ENCODE results near the gene ZMYND10.

DNA sequence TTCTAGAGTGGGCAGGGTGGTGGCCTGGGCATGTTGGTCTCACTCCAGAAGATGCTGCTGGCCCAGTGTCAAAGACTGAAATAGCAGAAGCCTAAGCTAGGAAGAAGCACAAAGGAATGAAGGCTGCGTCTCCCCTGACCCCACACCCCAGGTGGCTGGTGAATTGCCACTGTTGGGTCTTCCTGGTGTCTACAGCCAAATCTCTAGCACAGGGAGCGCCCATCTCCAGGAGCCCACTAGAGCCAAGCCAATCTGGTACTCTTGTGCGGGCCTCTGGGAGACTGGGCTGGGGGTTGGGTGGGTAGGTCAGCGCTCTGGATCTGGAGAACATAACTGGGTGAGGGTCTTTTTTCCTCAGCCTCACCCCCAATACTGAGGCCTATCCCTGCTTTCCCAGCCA, 18.4 kb downstream of the ZMYND10 start:
- TF ChIP-seq, protein P1, sequence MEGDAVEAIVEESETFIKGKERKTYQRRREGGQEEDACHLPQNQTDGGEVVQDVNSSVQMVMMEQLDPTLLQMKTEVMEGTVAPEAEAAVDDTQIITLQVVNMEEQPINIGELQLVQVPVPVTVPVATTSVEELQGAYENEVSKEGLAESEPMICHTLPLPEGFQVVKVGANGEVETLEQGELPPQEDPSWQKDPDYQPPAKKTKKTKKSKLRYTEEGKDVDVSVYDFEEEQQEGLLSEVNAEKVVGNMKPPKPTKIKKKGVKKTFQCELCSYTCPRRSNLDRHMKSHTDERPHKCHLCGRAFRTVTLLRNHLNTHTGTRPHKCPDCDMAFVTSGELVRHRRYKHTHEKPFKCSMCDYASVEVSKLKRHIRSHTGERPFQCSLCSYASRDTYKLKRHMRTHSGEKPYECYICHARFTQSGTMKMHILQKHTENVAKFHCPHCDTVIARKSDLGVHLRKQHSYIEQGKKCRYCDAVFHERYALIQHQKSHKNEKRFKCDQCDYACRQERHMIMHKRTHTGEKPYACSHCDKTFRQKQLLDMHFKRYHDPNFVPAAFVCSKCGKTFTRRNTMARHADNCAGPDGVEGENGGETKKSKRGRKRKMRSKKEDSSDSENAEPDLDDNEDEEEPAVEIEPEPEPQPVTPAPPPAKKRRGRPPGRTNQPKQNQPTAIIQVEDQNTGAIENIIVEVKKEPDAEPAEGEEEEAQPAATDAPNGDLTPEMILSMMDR (optimal IDR thresholded peaks at IDR 0.05 in 1 of 3, IDR thresholded peaks at IDR 0.05 in 1 of 3, conservative IDR thresholded peaks at IDR 0.05 in 1 of 3; ENCODE audit: extremely low read depth in 1 of 3, insufficient read depth in 2 of 3, low read length in 3 of 3) = no peak
- no peak for TF ChIP-seq EZH2 (IDR thresholded peaks at IDR 0.05; ENCODE audit: low read length)
